ENCODE measurements around the gene PEX11B.
A peak's percentile ranks its signal among the peaks of the same experiment; 100 is the strongest.

Gene PEX11B

DNA sequence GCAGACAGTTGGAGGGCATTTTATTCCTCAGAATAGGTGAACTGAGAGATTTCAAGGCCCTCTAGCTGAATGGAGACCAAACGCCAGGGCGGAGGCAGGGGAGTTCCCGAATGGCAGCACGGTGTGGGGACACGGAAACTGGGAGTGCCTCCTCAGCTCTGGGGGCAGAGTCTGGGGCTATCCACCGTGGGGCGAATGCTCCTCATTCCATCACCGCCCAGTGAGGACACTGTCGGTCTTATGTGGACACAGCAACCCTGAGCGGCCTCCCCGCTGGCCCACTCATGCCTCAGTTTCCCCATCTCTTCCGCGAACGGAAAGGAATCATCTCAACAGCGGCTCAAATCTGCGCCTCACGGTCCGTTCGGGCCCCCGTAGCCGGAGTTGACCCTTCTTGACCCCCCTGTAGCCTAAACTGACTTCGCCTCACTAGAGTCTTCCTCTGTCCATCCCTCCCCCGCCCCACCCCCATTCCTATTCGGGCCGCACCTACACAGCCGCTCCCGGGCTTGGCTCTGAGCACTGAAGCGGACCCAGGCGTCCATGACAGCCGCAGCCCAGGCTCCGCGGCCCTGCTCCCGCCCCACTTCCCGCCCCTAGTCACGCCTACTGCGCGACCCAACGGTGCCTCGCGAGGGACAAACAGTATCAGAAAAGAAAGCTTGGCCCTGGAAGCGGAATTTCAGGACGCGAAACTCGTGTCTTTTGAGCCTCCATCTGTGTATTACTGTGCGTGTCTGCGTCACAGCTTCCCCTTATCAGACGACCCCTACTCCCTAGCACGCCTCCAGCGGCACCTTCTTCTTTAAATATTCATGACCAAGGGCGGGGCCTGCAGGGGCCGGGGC is at the start of gene PEX11B:
PEX11B (minus strand) TSS at position 574 of the 848 bp plus-strand sequence; CDS start at position 545, 29 bp downstream.
- peak; percentile 86 for DNase-seq (ENCODE audit: low spot score)

DNA sequence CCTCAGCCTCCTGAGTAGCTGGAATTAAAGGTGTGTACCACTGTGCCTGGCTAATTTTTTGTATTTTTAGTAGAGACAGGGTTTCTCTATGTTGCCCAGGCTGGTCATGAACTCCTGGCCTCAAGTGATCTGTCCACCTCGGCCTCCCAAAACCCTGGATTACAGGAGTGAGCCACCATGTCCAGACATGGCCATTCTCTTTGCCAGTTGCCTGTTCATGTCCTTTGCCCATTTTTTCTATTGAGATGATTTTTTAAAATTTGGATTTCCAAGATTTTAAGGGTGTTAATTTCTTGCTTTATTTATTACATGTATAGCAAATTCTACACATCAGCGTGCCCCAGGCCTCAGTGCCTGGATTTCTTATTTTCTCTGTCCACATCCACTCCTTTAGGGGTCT is 48.8 kb upstream of the PEX11B start:
- no peak for DNase-seq (ENCODE audit: low spot score)

- no peak for DNase-seq (ENCODE audit: low spot score)
Measured at GRCh38 chr1:145965119-145965744, 46.7 kb upstream of the PEX11B start.

GRCh38 chr1:145964328-145965118 is 46.0 kb upstream of the PEX11B start, which contains the start of the genes ANKRD34A and POLR3GL:
ANKRD34A (minus strand) TSS chr1:145964575; CDS start chr1:145961759, 2,816 bp downstream.
POLR3GL (plus strand) TSS chr1:145964690; CDS start chr1:145974866, 10,176 bp downstream.
- peak; percentile 93 for DNase-seq (ENCODE audit: low spot score)

GRCh38 chr1:145963265-145964019 is 44.9 kb upstream of the PEX11B start:
- DNase-seq (ENCODE audit: low spot score): peak; percentile 57

GRCh38 chr1:145962157-145963102 is 43.9 kb upstream of the PEX11B start:
- no peak for DNase-seq (ENCODE audit: low spot score)

GRCh38 chr1:145961425-145962156 is 43.1 kb upstream of the PEX11B start:
- DNase-seq (ENCODE audit: low spot score): no peak

- no peak for DNase-seq (ENCODE audit: low spot score)
Measured at GRCh38 chr1:145961109-145961424, 42.5 kb upstream of the PEX11B start.

GRCh38 chr1:145960468-145961108 is 42.1 kb upstream of the PEX11B start:
- DNase-seq (ENCODE audit: low spot score): no peak

GRCh38 chr1:145959957-145960467 is 41.5 kb upstream of the PEX11B start:
- no peak for DNase-seq (ENCODE audit: low spot score)

DNA sequence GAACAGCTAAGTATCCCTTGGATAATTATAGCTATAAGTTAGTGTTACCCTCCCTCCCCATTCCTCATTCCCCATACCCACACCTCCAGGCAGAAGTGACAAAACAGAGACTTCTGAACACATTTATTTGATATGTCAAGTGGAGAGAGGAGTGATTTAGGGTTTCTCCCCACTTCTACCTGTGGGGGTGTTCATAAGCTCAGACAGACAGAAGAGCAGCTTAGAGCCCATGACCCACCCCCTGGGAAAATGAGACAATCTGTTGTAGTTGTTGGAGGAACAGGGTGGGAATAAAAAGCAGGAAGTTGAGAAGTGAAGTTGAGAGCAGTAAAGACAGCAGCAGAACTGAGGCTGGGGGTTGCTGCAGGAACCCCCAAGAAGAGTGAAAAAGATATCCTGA is 40.8 kb upstream of the PEX11B start:
- no peak for DNase-seq (ENCODE audit: low spot score)

DNA sequence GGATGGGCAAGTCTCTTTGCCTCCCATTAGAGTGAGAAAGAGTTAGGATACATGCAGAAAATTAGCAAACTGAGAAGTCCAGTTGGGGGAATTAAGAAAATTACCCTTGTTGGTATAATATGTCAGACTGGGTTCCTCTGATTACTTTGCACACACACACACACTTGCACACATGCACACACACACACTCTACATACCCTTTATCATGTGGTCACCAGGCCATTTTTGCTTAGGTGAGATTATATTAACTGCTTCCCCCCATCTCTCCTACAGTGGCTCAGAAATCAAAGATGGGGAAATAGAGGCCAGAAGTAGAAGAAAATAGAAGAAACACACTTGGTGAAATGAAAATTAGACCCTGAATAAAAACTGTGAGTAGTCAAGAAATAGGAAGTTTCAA is 40.2 kb upstream of the PEX11B start:
- no peak for DNase-seq (ENCODE audit: low spot score)

DNA sequence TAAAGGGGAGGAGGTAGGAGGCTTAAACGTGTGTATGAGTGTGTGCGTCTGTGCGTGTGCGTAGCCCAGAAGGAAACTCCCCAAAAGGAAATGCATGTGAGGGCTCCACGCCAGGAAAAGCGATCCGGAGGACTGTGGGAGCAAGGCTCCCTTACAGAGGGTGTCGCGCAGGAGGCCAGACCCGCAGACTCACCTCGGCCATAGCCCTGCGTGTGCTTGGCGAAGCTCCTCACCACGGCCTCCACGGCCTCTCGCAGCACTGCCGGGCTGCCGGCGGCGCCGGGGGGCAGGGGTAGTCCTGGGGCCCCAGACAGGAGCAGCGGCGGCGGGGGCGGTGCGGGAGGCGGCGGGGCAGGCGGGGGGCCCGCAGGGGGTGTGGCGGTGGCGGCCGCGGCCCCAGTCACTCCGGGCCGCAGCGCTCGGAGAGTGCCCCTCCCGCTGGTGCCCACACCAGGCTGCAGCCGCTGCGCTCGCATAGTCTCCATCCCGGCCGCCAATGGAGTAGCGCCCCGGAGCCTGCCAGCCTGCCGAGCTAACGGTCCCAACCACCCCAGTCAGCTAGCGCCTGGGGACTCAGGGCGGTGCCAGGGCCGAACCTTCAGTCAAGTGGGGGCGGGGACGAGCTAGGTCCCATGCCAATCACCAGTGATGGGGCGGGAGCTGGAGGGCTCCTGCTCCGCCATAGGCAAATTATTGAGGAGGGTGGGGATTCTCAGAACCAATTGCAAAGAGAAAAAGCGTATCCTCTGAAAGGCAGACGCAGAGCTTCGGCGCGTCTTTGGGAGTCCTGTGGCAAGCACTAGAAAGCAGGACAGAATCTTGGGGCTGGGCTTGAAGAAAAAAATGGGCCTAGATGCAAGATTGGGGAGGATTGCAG is 39.2 kb upstream of the PEX11B start, which contains the start of gene LIX1L:
LIX1L (minus strand) TSS at position 575 of the 877 bp plus-strand sequence; CDS start at position 485, 90 bp downstream.
- peak; percentile 96 for DNase-seq (ENCODE audit: low spot score)

DNA sequence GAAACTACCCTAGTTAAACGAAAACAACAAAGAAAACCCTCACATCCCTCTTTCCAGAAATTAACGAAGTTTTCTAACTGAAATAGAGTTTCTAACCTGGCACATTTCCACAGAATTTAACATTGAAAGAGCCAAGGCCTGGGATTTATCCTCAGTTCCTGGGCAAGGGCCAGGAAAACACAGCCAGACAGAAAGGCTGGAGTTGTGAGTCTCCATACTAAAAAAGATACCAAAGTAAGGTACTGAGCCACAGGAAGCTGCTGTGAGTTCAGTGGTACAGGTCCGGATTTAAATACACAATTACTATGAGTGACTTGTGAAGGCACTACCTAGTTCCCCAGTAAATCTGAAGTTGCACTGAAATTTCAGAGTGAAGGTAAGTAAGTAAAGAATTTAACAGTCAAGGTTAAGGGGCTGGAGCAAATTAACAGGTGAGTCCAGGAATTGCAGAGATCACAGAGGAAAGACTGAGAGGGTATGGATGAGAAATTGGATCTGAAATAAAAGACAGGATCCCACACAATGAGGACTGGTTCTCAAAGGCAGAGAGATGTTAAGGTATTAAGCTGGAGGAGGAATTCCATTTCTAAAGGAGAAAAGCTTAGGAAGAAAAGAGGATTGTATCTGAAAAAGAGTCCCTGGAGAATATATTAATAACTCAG is 38.4 kb upstream of the PEX11B start:
- DNase-seq (ENCODE audit: low spot score): no peak

DNA sequence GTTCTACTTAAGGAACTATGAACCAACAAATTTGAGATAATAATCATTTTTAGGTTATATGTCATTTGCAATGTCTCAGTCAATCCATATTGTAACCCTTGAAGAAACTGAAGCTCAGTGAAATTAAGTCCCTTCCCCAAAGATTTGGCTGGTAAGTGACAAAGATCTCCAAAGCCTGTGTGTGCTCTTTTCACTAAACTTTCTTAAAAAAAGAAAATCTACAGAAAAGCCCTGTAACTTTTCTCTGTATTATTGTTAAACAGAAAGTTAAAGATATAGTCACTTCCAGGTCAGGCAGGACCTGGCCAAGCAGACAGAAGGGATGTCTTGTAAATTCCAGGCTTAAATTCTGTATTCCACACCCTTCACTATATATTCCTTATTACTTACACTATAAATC is 37.8 kb upstream of the PEX11B start:
- DNase-seq (ENCODE audit: low spot score): no peak

DNA sequence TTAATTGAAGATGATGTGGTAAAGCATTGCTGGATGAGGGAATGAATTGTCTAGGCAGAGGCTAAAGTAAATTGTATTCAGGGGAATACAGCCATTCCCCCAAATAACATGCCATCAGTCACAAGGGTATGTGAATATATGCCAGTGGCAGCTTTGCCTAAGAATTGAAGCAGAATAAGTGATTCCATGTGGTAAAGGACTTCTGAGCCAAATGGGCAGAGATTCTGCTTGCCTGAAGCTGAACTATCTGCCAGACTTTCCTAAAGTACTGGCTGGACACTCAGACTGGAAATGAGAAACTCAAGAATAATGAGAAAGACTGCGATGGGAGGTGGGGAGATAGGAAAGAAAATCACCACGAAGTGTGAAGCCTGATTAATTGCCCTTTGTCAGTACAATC is 36.9 kb upstream of the PEX11B start:
- no peak for DNase-seq (ENCODE audit: low spot score)

DNA sequence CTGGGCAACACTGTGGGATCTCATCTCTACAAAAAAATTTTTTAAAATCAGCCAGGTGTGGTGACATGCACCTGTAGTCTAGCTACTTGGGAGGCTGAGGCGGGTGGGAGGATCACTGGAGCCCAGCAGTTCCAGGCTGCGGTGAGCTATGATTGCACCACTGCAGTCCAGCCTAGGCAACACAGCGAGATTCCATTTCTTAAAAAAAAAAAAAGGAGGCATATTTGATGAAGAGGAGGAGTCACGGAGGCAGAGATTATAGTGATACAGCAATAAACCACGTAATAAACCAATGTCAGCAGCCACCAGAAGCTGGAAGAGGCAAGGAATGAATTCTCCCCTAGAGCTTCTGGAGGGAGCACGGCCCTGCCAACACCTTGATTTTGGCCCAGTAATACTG is 35.3 kb upstream of the PEX11B start:
- no peak for DNase-seq (ENCODE audit: low spot score)

- no peak for DNase-seq (ENCODE audit: low spot score)
Measured at GRCh38 chr1:145952903-145953302, 34.4 kb upstream of the PEX11B start.

All from LoVo (cell line).